Measurements from ENCODE around the gene RNF167.

DNA sequence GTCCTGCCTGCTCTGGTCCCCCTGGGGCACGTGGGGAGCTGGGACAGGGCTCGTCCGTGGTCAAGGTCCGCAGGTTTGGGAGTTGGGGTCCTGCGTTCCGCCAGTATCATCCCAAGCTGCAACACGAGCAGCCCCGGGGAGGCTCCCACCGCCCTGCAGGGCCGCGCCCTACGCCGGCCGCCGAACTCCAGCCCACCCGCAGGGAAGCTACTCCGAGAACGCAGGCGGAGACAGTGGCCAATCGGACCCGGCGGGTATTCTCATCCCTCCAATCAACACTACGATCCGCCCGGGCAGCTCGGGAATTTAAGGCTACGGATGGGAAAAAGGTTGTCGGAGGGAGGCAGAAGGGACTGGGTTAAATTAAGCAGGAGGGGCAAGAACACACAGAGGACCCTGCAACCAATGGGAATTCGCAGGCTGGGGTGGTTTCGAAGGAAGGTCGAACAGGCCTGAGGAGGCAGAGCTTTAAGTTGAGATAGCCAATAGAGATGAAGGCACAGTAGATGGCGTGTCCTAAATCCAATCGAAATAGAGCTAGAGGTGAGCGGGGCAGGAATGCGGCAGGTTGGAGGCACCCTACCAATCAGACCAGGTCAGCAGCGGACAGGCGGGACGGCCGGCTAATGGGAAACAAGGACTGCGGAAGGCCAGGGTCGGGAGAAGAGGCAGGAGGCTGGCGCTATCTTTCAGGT is 26.9 kb downstream of the RNF167 start:
- TF ChIP-seq POLR2A (IDR thresholded peaks at IDR 0.05; ENCODE audit: low read depth, low read length) = no peak
- no peak for TF ChIP-seq TAF1 (IDR thresholded peaks at IDR 0.05; ENCODE audit: borderline replicate concordance, low read depth, low read length)

All from GM12892 (cell line).